C1 segment of cervical spinal cord (tissue), 14 donors: ENCODE results near the gene MAPT.
A peak's percentile ranks its signal among the peaks of the same experiment; 100 is the strongest.

Source experiments
- DNase-seq, 14 donors: peaks; one replicate each; lab custom pipeline; 2025; lab: John Stamatoyannopoulos, UW

MAPT gene

GRCh38 chr17:46026166-46027047, 132.1 kb downstream of the MAPT start:
- DNase-seq: peak in 4 of 14 donors; percentile 18 to 50 (median 29)

- no peak for DNase-seq
Measured at GRCh38 chr17:46027048-46027975, 133.0 kb downstream of the MAPT start.

- no peak for DNase-seq
Measured at GRCh38 chr17:46027976-46028325, 133.6 kb downstream of the MAPT start.

- DNase-seq: no peak
Measured at GRCh38 chr17:46028374-46028773, 134.0 kb downstream of the MAPT start.

GRCh38 chr17:46028981-46029565, 134.7 kb downstream of the MAPT start:
- no peak for DNase-seq

GRCh38 chr17:46029627-46030026, 135.3 kb downstream of the MAPT start:
- DNase-seq: no peak

GRCh38 chr17:46030752-46031151, 136.4 kb downstream of the MAPT start:
- DNase-seq: no peak

GRCh38 chr17:46031440-46031839, 137.1 kb downstream of the MAPT start:
- no peak for DNase-seq

GRCh38 chr17:46031920-46032319, 137.6 kb downstream of the MAPT start:
- no peak for DNase-seq

GRCh38 chr17:46032909-46033308, 138.6 kb downstream of the MAPT start:
- no peak for DNase-seq

- DNase-seq: no peak
Measured at GRCh38 chr17:46033392-46033791, 139.0 kb downstream of the MAPT start.

GRCh38 chr17:46035112-46035818, 140.9 kb downstream of the MAPT start:
- no peak for DNase-seq

GRCh38 chr17:46036491-46036890, 142.1 kb downstream of the MAPT start:
- peak in 1 of 14 donors; percentile 62 for DNase-seq

- DNase-seq: no peak
Measured at GRCh38 chr17:46037722-46038255, 143.4 kb downstream of the MAPT start.

GRCh38 chr17:46038414-46038813, 144.1 kb downstream of the MAPT start:
- DNase-seq: peak in 1 of 14 donors; percentile 28

- DNase-seq: no peak
Measured at GRCh38 chr17:46038937-46039336, 144.6 kb downstream of the MAPT start.

GRCh38 chr17:46039592-46040186, 145.3 kb downstream of the MAPT start:
- DNase-seq: peak in 1 of 14 donors; percentile 44

- no peak for DNase-seq
Measured at GRCh38 chr17:46042246-46042645, 147.9 kb downstream of the MAPT start.

GRCh38 chr17:46042925-46043324, 148.6 kb downstream of the MAPT start:
- DNase-seq: no peak

- DNase-seq: no peak
Measured at GRCh38 chr17:46043606-46044005, 149.3 kb downstream of the MAPT start.
